Measurements from ENCODE around the gene DMWD. TPM values are rescaled to one million over a fixed set of nuclear protein-coding genes. Genes with fewer than 3 reads are reported as not detected.

Gene DMWD
- total and polyA plus RNA-seq, 2 of the 13 experiments (the other 11 are each of a cell fraction or from before 2014, with no cell fraction given), result 10.3 to 14.9 TPM

DNA sequence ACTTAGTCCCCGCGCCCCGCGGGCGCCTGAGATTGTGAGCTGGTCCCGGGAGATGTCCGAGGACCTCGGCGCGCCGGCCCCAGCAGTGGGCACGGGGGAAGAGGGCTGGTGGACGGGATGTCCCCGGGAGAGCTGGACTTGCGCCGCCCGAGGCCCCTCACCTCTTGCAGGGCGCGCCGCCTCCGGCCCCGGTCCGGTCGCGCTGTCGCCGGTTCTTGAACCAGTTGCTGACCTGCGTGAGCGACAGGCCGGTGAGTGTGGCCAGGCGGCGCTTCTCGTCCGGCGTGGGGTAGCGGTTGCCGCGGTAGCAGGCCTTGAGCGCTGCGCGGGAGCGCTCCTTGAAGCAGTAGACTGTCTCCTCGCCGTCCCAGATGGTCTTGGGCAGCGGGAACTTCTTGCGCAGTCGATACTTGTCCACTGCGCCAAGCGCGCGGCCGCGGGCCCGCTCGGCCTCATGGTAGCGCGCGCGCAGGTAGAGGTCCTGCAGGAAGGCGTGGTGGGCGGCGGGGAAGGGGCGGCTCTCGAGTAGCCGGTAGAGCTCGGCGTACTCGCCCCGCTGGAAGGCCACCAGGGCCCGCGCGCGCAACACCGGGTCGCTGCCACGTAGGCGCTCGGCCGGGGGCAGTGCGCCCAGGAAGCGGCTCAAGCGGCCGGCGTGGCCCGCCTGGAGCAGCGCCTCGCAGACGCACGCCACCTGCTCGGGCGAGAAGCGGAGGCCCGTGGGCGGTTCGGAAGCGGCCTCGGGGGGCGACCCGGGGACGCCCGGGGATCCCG, 24.6 kb downstream of the DMWD start (continued):
- TF ChIP-seq MAZ (IDR thresholded peaks at IDR 0.05; ENCODE audit: borderline replicate concordance, low read depth, low read length) (no peak), MAZ (CRISPR knock-in tag; IDR thresholded peaks at IDR 0.05; ENCODE audit: low read depth) (0 out of 2 replicates have a peak, but pooled peaks have one; percentile 17), NR2C2 (CRISPR knock-in tag; IDR thresholded peaks at IDR 0.05; ENCODE audit: borderline replicate concordance) (no peak), ARID4A (CRISPR knock-in tag; IDR thresholded peaks at IDR 0.05; ENCODE audit: borderline replicate concordance) (peak; percentile 63; the same call in 1 of the 2 replicates), TBX3 (IDR thresholded peaks at IDR 0.05; ENCODE audit: borderline replicate concordance) (no peak), DBP (CRISPR knock-in tag; IDR thresholded peaks at IDR 0.05; ENCODE audit: not compliant biosample characterization) (no peak), SP5 (CRISPR knock-in tag; IDR thresholded peaks at IDR 0.05; ENCODE audit: borderline replicate concordance, low read depth) (no peak), SALL2 (CRISPR knock-in tag; IDR thresholded peaks at IDR 0.05) (no peak; the same call in 1 of the 2 replicates), ZNF850 (CRISPR knock-in tag; conservative IDR thresholded peaks at IDR 0.05) (no peak), ZNF44 (CRISPR knock-in tag; IDR thresholded peaks at IDR 0.05) (no peak), NR1H2 (CRISPR knock-in tag; IDR thresholded peaks at IDR 0.05; ENCODE audit: borderline replicate concordance, low read depth) (no peak), NFE2L2 (IDR thresholded peaks at IDR 0.05; ENCODE audit: low read length) (no peak), ZNF235 (CRISPR knock-in tag; IDR thresholded peaks at IDR 0.05; ENCODE audit: borderline replicate concordance) (no peak), ZFP1 (CRISPR knock-in tag; IDR thresholded peaks at IDR 0.05) (no peak), HOXD1 (CRISPR knock-in tag; IDR thresholded peaks at IDR 0.05) (peak; percentile 38; the same call in 1 of the 2 replicates), ZNF33B (CRISPR knock-in tag; IDR thresholded peaks at IDR 0.05) (no peak)
- TF ChIP-seq, protein P1, sequence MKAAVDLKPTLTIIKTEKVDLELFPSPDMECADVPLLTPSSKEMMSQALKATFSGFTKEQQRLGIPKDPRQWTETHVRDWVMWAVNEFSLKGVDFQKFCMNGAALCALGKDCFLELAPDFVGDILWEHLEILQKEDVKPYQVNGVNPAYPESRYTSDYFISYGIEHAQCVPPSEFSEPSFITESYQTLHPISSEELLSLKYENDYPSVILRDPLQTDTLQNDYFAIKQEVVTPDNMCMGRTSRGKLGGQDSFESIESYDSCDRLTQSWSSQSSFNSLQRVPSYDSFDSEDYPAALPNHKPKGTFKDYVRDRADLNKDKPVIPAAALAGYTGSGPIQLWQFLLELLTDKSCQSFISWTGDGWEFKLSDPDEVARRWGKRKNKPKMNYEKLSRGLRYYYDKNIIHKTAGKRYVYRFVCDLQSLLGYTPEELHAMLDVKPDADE (CRISPR knock-in tag; IDR thresholded peaks at IDR 0.05), result no peak; the same call in 1 of the 2 replicates
- TF ChIP-seq, protein P2, sequence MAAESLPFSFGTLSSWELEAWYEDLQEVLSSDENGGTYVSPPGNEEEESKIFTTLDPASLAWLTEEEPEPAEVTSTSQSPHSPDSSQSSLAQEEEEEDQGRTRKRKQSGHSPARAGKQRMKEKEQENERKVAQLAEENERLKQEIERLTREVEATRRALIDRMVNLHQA (CRISPR knock-in tag; IDR thresholded peaks at IDR 0.05), result no peak
